Stimulated activated CD4-positive, alpha-beta T cell treated with anti-CD3 and anti-CD28 coated beads, TNF-alpha, amount 100 ng/mL, for 1 hour (primary cell): ENCODE data around the gene PLA2G15.
A peak's percentile ranks its signal among the peaks of the same experiment; 100 is the strongest.

Experiments used
- DNase-seq, 3 donors: peaks; one replicate each; pipeline ENCODE4 v3.0.0-alpha.2; 2020; ENCODE audit warnings: low read depth in 3 of 3, low spot score in 1 of 3

PLA2G15 gene

DNA sequence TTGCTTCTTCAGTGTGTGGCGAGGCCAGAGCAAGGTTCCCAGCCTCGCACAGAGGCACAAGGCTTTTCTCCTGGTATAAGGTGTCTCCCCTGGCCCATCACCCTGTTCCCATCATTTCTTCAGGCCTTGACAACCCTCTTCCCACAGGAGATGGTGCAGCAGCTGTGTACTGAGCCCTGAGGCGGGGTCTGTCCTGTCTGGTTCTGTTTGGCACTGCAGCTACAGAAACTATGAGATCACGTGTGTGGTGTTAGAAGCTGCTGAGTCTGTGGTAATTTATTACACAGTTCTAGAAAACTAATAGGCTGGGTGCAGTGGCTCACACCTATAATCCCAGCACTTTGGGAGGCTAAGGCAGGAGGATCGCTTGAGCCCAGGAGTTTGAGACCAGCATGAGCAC is 7.2 kb downstream of the PLA2G15 start:
- no peak for DNase-seq

DNA sequence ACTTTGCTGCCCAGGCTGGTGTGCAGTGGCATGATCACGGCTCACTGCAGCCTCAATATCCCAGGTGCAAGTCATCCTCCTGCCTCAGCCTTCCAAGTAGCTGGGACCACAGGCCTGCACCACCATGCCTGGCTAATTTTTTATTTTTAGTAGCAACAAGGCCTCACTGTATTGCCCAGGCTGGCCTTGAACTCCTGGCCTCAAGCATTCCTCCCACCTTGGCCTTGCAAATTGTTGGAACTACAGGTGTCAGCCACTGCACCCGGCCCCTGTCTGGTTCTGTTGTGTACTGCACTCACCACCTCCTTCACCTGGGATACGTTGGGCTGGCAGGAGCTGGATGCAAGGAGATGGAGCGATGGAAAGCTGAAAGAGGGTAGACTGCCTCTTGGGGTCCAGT is 8.5 kb downstream of the PLA2G15 start:
- no peak for DNase-seq

DNA sequence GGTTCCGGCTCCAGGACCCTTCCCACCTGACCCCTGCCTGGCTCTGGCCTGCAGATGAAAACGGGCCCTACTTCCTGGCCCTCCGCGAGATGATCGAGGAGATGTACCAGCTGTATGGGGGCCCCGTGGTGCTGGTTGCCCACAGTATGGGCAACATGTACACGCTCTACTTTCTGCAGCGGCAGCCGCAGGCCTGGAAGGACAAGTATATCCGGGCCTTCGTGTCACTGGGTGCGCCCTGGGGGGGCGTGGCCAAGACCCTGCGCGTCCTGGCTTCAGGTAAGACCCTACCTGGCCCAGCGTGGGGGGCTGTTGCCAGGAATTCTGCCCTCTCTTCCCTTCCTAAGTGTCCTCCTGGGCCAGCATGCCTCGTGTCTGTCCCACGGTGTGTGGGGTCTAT is 10.5 kb downstream of the PLA2G15 start:
- no peak for DNase-seq

DNA sequence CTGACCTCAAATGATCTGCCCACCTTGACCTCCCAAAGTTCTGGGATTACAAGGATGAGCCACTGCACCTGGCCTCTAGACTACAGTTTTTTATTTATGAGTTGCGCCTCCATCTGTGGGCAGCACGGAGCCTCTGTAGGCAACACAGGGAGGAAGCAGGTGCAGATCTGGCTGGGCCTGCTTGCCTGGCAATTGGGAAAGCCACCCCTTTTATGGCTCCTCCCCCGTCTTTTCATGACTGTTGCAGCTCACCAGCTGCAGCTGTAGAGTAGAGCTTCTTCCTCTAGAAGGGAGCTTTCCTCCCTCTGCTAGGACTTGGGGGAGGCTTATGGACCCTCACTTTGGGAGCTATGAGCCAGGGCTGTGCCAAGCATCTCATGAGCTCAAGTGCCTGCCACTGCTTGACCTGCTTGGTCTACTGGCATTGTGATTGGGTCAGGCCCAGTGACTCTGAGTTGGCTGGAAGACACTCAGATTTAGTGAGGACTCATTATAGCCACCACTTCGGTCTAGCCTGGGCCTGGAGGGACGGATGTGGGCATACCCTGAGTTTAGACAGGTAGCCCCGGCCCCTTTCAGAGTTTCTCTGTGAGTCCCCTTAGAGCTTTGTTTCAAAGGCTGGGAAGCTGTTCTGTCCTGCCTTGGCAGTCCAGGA is 12.2 kb downstream of the PLA2G15 start:
- no peak for DNase-seq

DNA sequence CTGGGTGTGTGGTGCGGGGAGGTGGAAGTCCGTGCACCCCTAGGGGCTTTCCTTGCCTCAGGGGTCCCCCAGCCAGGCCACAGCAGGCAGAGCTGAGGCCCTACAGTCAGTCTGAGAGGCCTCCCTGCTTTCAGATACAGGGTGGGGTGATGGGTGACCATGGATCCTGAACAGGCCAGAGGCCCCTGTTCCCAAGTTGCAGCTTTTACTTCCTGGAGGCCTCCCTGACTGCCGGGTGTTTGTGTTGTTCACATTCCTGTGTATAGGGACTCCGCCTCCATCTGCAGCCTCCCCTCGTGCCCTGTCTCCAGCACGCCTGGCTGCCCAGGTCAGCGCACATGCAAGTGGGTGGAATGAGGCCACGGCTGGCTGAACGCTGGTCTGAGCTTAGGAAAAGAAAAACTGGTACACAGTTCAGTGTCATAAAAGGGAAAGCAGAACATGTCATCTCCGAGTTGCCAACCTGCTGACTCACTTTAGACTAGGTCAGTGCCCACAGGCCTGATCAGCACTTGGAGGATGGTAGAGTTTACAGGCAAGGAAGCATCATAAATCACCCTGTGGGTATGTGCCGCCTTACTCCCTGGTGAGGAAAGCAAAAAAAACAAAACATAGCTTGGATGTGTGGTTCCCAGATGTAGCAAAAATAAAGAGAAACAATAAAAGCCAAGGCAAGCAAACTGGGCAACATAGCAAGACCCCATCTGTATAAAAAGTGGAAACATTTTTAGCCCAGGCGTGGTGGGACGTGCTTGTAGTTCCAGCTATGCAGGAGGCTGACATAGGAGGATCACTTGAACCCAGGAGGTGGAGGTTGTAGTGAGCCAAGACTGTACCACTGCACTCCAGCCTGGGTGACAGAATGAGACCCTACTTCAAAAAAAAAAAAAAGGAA is 13.0 kb downstream of the PLA2G15 start:
- no peak for DNase-seq

DNA sequence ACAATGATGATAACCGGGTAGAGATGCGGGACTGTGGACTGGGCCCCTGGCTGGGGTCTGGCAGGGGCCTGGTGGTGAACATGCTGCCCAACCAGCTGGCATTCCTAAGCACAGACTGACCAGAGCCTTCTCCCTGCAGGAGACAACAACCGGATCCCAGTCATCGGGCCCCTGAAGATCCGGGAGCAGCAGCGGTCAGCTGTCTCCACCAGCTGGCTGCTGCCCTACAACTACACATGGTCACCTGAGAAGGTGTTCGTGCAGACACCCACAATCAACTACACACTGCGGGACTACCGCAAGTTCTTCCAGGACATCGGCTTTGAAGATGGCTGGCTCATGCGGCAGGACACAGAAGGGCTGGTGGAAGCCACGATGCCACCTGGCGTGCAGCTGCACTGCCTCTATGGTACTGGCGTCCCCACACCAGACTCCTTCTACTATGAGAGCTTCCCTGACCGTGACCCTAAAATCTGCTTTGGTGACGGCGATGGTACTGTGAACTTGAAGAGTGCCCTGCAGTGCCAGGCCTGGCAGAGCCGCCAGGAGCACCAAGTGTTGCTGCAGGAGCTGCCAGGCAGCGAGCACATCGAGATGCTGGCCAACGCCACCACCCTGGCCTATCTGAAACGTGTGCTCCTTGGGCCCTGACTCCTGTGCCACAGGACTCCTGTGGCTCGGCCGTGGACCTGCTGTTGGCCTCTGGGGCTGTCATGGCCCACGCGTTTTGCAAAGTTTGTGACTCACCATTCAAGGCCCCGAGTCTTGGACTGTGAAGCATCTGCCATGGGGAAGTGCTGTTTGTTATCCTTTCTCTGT is 14.0 kb downstream of the PLA2G15 start:
- no peak for DNase-seq

DNA sequence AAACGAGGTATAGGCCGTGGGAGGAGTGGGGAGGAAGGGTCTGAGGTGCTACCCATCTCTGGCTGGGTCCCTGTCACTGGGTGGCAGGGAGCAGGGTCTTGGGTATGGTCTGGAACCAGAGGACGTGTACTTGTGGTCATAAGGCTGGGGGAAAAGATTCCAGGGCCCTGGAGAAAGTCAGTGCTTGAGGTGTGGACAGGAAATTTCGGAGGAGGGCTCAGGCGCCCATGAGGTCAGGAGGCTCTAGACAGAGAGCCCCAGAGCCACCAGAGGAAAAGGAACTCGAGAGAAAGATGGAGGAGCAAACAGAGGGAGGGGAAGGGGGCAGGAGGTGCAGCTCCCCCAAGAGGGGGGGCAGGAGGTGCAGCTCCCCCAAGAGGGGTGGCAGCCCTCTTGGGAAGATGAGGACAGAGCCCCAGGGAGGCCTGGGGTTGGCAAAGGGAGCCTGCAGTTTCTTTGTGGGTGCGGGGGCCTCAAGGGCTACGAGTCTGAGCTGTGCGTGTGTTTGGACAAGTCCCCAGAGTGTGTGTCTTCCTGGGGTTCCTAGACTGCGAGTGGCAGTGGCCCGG is 18.5 kb downstream of the PLA2G15 start:
- no peak for DNase-seq

DNA sequence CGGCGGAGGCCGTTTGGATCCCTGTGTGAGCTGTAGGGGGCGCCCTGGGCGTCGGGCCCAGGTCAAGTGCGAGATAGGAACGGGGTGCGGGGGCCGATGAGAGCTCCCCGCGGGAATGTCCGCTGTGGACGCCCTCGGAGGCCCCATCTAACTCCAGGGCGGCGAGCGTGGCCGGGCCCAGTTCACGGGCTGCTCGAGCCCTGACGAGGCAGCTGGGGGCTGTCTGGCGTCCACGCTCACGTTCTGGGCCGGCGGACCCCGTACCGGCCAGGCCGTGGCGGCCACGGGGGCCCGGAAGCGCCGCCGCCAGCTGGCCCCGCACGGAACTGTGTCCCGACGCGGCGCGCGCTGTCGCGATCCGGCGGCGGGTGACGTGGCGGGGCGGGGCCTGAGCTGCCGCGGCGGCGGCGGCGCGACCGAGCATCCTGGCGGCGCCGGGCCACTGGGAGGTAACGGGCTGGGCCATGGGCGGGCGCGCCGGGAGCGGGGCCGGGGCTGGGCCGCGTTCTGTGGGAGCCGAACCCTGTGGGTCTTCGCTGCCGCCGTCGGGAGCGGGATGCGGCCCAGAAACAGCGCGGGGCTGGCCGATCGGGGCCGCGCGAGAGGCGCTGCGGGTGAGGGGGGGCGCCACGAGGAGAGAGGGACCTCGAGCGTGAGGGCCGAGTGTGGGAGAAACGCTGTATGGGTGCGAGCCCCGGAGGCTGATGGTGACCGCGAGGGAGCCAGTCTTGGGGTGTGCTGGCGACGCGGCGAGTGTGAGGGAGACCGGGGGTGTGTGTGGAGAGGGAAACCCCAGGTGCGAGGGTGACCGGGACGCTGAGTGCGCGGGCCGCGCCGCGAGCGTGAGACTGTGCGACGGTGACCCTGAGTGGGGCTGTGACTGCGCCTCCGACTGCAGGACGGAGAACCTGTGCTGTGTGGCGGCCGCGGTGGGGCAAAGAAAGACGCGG is 19.2 kb downstream of the PLA2G15 start, which contains the start of gene SLC7A6:
TSS of gene SLC7A6 (plus strand) at position 399 of the 950 bp plus-strand sequence. CDS start 10,201 bp downstream, outside the sequence.
- DNase-seq: peak in 2 of 3 donors; percentile 65 to 79

DNA sequence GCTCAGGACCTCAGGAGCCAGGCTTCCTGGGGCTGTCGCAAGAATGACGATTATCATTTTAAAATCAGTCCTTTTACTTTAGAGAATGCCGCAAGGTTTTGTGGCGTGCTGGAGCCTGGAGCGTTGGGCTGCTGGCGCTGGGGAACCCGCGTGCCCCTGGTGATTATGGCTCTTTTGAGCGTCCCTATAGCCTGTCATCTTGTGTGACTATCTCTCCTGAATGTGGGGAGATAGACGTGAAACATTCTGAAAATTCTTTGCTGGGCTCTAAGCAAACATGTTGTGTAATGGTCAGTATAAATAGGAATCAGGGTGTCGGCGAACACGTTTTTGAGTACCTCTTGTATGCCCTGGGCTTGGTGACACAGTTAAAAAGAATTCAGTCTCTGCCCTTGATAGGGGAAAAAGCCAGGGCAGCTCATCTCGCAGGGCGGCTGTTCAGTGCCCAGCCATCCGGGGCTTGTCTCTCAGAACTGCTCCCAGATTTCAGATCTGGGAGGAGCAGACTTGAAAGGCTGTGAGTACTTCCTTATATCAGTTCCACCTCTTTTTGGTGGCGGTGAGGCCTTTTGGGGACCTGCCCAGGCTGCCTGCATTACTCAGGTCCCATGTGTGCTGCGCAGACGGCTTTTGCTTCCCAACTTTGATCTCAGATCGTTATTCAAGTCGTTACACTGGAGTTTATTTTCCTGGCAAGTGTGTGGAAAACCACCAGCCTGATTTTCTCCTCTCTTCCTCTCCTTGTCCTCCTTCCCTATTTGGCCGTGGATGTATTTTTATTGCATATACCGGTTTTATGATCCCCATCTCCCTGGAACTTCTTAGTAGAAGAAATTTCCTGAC is 20.1 kb downstream of the PLA2G15 start:
- no peak for DNase-seq

DNA sequence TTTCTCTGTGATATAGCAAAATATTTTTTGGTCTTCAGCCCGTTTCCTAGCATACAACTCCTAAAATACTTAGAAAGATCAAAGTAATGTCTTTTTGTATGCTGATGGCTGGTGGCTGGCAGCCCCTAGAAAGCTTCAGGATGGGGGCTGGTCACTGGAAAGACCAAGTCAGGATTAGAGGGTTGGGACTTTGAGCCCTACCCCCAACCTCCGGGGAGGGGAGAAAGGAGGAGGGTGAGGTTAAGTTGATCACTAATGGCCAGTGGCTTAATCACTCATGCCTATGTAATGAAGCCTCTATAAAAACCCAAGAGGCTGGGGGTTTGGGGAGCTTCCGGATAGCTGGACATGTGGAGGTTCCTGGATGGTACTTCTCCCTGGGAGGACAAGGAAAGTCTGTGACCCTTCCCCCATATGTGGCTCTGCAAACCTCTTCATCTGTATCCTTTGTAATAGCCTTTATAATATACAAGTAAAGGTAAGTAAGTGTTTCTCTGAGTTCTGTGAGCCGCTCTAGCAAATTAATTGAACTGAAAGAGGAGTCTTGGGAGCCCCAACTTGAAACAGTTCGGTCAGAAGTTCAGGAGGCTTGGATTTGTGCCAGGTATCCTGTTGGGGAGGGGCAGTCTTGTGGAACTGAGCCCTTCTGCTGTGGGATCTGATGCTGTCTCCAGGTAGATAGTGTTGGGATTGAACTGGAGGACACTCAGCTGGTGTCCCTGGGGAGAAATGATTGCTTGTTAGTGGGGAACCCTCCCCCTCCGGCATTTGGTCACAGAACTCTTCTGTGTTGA is 22.6 kb downstream of the PLA2G15 start:
- DNase-seq: no peak

DNA sequence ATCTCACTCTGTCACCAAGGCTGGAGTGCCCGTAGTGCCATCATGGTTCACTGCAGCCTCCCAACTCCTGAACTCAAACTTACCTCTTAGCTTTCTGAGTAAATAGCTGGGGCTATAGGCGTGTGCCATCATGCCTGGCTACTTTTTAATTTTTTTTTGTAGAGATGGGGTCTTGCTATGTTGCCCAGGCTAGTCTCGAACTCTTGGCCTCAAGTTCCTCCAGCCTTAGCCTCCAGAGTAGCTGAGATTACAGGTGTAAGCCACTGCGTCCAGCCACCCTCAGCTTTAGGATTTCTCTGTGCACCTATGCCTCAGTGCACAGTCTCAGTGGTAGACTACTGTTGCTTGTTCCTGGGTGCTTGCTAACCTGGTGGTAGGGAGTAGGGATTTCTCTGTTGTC is 24.6 kb downstream of the PLA2G15 start:
- no peak for DNase-seq

DNA sequence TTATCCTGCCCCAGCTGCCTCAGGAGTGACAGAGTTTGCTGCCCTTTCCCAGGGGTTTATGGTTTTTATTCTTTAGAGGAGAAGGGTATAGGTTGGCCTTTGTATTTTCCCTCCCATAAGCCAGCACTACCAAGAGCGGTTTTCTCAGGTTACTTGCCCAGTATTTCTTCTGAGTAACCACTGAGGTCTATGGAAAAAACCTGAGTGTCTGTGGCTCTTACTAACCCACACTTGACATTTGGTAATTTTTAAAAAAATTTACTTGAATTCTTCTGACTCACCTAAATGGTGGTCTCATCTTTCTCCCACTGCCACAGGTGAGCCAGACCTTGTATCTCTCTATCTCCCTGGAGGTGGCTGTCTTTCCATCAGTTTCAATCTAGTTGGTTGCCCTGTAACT is 25.2 kb downstream of the PLA2G15 start:
- no peak for DNase-seq

DNA sequence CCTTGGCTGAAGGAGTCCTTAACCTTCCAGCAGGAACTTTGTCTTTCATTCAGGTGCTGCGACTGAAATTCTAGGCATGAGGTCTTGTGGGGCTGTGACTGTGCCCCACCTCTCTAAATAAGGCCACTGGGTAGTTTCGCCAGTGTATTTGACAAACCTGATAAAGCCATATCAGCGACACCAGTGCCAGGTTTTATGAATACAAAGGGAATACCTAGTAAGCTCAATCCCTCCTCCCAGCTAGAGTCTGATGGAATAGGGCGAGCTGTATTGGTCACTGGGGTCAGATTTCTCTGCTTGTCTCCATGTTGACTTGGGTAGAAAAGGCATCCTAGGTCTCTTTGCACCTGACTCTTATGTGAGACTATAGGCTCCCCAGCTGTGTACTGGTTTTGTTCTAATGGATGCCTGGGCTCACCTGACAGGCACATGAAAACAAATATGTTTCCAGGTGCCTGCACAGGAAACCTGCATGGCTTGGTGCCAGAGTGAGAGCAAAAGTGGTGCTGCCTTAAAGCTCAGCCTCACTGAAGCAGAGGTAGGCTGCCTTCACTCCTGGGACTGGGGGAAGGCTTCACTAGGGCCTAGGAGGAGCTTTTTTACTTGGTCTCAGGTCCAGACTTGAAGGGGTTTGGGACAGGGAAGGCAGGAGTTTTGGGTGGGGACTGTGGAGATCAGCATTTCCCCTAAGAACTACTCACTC is 27.5 kb downstream of the PLA2G15 start:
- no peak for DNase-seq

DNA sequence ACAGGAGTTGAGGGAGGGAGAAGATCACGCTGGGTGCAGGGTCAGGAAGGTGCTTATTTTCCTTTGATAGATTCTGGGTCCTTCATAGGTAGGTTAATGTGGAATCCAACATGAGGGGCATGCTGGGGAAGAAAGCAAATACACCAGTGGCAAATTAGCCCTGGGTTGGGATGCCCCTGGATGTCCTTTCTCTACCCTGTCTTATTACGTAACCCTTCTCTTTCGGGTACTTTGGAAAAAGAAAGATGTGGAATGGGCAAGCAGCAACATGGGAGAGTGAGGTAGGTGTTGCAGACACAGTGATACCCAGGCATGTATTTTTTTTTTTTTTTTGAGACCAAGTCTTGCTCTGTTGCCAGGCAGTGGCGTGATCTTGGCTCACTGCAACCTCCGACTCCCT is 28.3 kb downstream of the PLA2G15 start:
- DNase-seq: no peak

DNA sequence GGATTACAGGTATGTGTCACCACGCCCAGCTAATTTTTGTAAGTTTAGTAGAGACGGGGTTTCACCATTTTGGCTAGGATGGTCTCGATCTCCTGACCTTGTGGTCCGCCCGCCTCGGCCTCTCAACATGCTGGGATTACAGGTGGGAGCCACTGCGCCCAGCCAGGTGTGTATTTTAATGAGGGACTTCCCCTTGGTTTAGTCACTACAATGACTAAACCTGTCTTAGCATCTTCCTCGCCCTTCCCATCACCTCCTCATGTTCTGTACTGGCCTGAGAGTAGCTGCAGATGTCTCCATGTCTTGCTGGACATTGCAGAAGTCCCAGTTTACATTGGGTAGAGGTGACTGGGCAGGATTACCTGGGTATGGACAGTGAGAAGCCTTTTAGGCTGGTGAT is 28.7 kb downstream of the PLA2G15 start:
- DNase-seq: no peak

DNA sequence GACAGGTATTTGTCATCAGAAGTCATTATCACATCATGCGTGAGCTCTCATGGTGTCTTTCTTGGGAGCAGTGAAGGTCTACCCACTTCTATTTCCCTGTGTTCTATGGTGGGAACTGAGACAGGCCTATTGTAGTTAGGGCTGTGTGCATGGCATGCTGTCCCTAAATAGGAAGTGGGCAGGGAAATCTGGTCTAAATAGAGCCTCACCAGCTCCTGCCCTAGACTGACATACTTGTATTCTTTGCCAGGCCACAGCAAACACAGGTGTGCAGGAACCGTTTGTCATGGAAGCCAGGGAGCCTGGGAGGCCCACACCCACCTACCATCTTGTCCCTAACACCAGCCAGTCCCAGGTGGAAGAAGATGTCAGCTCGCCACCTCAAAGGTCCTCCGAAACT is 29.3 kb downstream of the PLA2G15 start:
- DNase-seq: no peak

DNA sequence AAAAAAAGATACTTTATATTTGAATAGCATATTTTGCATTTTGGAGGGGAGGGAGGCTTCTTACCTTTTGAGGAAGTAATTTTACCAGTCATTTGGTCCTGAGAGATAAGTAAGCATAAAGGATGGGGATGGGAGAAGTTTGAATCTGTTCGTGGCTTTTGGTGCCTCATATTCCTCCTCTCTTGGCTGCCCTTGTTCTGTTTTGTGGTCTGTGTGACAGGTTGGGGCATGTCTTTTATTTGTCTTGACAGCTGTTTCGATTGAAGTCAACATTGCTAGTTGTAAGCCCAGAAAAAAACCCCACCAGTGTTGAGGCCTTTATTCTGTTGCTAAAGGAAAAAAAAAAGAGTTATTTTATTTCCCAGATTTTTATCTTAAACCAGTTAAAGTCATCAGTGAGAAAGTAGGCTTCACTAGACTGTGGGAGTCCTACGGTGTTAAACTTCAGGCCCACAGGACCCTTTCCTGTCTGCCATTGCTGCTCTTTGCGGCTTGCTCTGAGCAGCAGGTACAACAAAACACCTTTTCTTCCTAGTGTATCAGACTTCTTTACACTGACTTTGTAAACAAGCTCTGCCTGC is 30.5 kb downstream of the PLA2G15 start:
- no peak for DNase-seq

DNA sequence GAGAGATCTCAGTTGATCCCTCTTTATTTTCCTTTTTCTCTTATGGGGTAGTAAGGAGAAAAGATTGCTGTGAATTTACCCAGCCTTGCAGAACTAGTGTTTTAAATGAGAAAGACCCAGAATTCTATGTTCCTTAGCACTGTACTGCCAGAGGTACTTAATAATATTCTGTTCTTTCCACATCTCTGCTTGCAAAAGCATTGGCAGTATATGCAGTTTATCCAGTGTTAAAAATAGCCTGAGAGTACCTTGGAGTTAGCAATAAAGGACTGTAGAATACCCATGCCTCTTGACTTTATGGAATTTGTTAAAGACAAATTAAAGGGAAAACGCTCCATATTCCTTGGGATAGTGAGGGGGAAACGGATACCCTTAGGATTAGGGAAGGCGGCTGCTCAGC is 31.1 kb downstream of the PLA2G15 start:
- DNase-seq: no peak
